OCI-LY1 (cell line): ENCODE measurements around the gene CABYR.

ENCODE experiments used
- CTCF ChIP-seq: fragments of 200-600 bp; sonication (generic), shearing (Covaris generic); IDR thresholded peaks from 2 replicates; pipeline ENCODE4 v1.5.1; 2017; ENCODE audit warnings: mild to moderate bottlenecking, antibody characterized with exemption, low read length, moderate library complexity, mixed read lengths
- EZH2 ChIP-seq: fragments of 200-600 bp; sonication (generic), shearing (Covaris generic); IDR thresholded peaks from 2 replicates; pipeline ENCODE4 v1.8.0; 2017; ENCODE audit warnings: borderline replicate concordance, mixed run types, mild to moderate bottlenecking, antibody characterized with exemption, low read length, moderate library complexity, mixed read lengths

GRCh38 chr18:24089515-24090337, 49.1 kb upstream of the CABYR start:
- TF ChIP-seq CTCF (no peak), EZH2 (no peak)
